HepG2 (cell line): Measurements from ENCODE around the gene ARHGAP23. TPM values are rescaled to one million over a fixed set of nuclear protein-coding genes. Genes with fewer than 3 reads are reported as not detected.

Source experiments
- CSRNP1 ChIP-seq: sonication (generic); formaldehyde crosslinking; IDR thresholded peaks from 2 replicates; pipeline ENCODE4 v1.8.1; 2023; ENCODE audit warnings: mild to moderate bottlenecking, missing genetic modification reagents
- HHEX ChIP-seq: IDR thresholded peaks from 2 replicates; pipeline ENCODE4 v1.6.1; 2016; ENCODE audit warnings: control low read depth
- KMT2B ChIP-seq: IDR thresholded peaks from 2 replicates; pipeline ENCODE4 v1.6.1; 2016; ENCODE audit warnings: missing genetic modification reagents, missing compliant biosample characterization
- MED13 ChIP-seq: sonication (generic); formaldehyde crosslinking; IDR thresholded peaks from 2 replicates; pipeline ENCODE4 v1.5.0; 2020; ENCODE audit warnings: missing genetic modification reagents
- MTA1 ChIP-seq: sonication (generic); formaldehyde crosslinking; IDR thresholded peaks from 2 replicates; pipeline ENCODE4 v1.4.0; 2020; ENCODE audit warnings: missing genetic modification reagents, mild to moderate bottlenecking, borderline replicate concordance
- SAP130 ChIP-seq: IDR thresholded peaks from 2 replicates; pipeline ENCODE4 v1.6.1; 2016; ENCODE audit warnings: low read depth
- ZBTB4 ChIP-seq: sonication (generic); formaldehyde crosslinking; IDR thresholded peaks from 2 replicates; pipeline ENCODE4 v1.4.0; 2020; ENCODE audit warnings: missing genetic modification reagents, mild to moderate bottlenecking, borderline replicate concordance
- ZBTB40 ChIP-seq, 2 experiments: fragments of 450-650 bp in 1 of 2; sonication (generic) in 1 of 2; formaldehyde crosslinking in 1 of 2; IDR thresholded peaks; 2 replicates each; pipeline versions ENCODE4 v1.6.1 to v1.8.0; 2016 to 2022; ENCODE audit warnings: antibody characterized with exemption in 1 of 2, mild to moderate bottlenecking in 1 of 2, missing genetic modification reagents in 1 of 2
- ZNF232 ChIP-seq: sonication (generic); formaldehyde crosslinking; IDR thresholded peaks from 2 replicates; pipeline ENCODE4 v1.4.0; 2020; ENCODE audit warnings: missing genetic modification reagents, borderline replicate concordance
- ZNF800 ChIP-seq: sonication (generic); formaldehyde crosslinking; IDR thresholded peaks from 2 replicates; pipeline ENCODE4 v1.4.0; 2020; ENCODE audit warnings: missing genetic modification reagents
- polyA plus RNA-seq, 8 experiments: library from polyadenylated mRNA; depleted of rRNA in 3 of 8; stranded (reverse) in 7 of 8; unstranded in 1 of 8; fragments of >200 nt; fragmentation: Illumina TruSeq in 4 of 8; extraction: Trizol in 4 of 8; gene quantifications; 2 replicates each; pipeline versions ENCODE4 v1.2.1 to v1.2.3, GENCODE V29; 2011 to 2016; ENCODE audit warnings: low read depth in 4 of 8, missing spikeins in 1 of 8, mixed read lengths in 1 of 8; ENCODE audit not compliant: insufficient read depth in 1 of 8
- total RNA-seq, 5 experiments: library from RNA; depleted of rRNA; stranded (reverse); fragments of >200 nt; fragmentation: Illumina TruSeq; extraction: Trizol; gene quantifications; 2 replicates each; pipeline ENCODE4 v1.2.3, GENCODE V29; 2016; ENCODE audit warnings: low read depth in 1 of 5

ARHGAP23 gene
- total and polyA plus RNA-seq, 2 of the 13 experiments (the other 11 are each of a cell fraction or from before 2014, with no cell fraction given) = 0.03 TPM; not detected in 1

- no peak for TF ChIP-seq CSRNP1 (CRISPR knock-in tag)
- TF ChIP-seq SAP130 = peak; percentile 61; the same call in 1 of the 2 replicates
- TF ChIP-seq KMT2B (CRISPR knock-in tag) = peak; percentile 12; the same call in 1 of the 2 replicates
- no peak for TF ChIP-seq ZNF800 (CRISPR knock-in tag)
- peak; percentile 86; the same call in 1 of the 2 replicates for TF ChIP-seq MTA1
- peak; percentile 28; the same call in 1 of the 2 replicates for TF ChIP-seq ZBTB4 (CRISPR knock-in tag)
- TF ChIP-seq HHEX (CRISPR knock-in tag) = peak; percentile 50; the same call in 1 of the 2 replicates
- peak; percentile 27; the same call in 1 of the 2 replicates for TF ChIP-seq MED13 (CRISPR knock-in tag)
- TF ChIP-seq ZBTB40 (IDR thresholded peaks at IDR 0.05) = no peak
- TF ChIP-seq ZBTB40 (CRISPR knock-in tag; IDR thresholded peaks at IDR 0.05) = no peak
- no peak for TF ChIP-seq ZNF232 (CRISPR knock-in tag)
Observed at GRCh38 chr17:38415250-38416194, 12.7 kb upstream of the ARHGAP23 start (continued).
